DMS 273 (cell line): ENCODE data around the gene PLCH2.

ENCODE experiments used
- DNase-seq: peaks from one replicate; lab custom pipeline; 2025; ENCODE audit not compliant: unreplicated experiment; lab: John Stamatoyannopoulos, UW

Gene PLCH2

GRCh38 chr1:2525920-2526823 is 50.1 kb downstream of the PLCH2 start, which contains the start of gene PANK4:
TSS of gene PANK4 (minus strand) at chr1:2526596. CDS start at chr1:2526587, 9 bp downstream.
- DNase-seq: peak; percentile 98

- DNase-seq: peak; percentile 79
Measured at GRCh38 chr1:2526824-2527555, 50.9 kb downstream of the PLCH2 start.

GRCh38 chr1:2527556-2527860 is 51.4 kb downstream of the PLCH2 start:
- no peak for DNase-seq

DNA sequence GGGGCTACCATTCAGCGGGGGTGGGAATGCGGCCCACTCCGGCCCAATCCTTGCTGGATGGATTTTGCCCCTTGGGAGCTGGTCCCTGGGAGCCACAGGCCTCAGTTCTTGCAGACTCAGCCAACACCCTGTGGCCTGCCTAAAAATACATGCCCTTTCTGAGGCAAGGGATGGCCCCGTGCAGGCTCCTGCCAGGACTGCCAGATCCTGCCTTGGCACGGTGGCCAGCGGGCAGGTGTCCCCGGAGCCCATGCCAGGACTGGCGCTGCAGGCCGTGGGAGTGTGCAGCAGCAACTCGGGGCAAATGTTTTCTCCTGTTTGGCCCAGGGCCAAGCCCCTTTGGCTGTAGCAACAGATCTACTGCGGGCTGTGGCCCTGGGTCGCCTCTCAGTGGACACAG is 51.9 kb downstream of the PLCH2 start:
- DNase-seq: peak; percentile 37

DNA sequence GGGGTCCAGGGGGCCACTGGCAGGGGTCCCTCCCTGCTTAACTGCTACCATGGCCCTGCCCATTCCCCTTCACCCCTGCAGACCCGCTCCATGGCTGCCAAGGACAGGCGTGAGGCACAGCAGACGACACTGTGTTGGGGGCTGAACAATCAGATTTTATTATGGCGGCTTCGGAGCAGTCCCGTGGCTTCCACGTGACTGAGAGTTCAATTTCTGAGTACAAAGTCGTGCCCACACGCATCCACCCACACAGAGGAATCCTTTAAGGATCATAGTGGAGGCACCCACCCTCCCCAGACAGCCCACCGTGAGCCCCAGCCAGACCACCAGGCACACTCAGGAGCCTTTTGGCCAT is 52.5 kb downstream of the PLCH2 start:
- DNase-seq: no peak

- DNase-seq: peak; percentile 62
Measured at GRCh38 chr1:2528966-2529783, 53.1 kb downstream of the PLCH2 start.

GRCh38 chr1:2529784-2530512 is 53.9 kb downstream of the PLCH2 start, which contains the start of gene HES5:
TSS of gene HES5 (minus strand) at chr1:2530263. CDS start at chr1:2530164, 99 bp downstream.
- peak; percentile 72 for DNase-seq

DNA sequence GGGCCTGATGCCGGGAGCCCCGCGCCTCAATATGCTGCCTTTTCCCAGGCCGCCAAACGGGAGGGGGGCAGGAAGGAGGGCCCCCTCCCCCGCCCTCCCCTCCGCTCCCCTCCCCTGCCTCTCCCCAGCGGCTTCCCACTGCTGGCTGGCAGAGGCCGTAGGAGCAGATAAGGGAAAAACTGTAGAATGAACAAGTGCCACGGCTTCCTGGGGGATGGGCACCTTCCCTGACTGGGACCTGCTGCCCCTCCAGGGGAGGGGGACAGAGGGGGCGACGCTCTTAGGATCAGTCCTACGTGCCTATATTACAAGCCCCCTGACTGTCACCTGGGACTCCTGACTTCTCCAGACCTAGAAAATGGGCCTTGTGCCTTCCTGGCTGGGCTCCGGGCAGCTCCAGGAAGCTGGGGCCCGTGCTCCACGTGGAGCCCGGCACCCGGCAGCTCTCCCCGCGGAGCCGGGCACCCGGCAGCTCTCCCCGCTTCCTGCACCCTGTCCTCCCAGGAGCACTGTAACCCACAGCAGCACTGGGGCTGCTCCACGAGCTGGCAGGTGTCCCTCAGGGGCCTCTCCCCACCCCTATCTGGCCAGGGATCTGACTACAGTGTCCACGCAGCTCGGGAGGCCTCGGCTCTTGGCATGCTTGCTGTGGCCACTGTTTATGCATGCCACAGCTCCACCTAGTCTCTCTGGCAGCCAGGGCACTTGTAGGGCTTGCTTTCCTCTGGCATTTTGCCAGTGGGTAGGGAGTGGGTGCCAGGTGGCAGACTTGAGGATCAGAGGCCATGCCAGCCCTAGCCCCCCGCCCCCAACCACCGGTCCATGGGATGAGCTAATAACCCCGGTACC is 54.6 kb downstream of the PLCH2 start:
- DNase-seq: peak; percentile 84

- peak; percentile 68 for DNase-seq
Measured at GRCh38 chr1:2532485-2533160, 56.5 kb downstream of the PLCH2 start.

DNA sequence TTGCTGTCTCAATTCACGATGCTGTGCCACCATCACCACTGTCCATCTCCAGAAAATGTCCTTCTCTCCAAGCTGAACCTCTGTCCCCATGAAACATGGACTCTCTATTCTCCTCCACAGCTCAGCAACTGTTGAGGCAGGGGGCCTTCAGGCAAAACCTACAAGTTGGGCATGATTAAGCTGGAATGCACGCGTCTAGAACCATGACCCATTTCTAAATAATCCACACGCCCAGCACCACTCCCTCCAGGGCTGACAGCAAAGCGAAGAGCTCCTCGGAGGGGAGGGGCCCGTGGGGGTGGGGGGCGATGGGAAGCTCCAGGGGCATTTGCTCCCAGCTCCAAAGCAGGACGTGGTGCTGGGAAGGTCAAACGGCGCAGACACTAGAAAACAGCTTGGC is 57.3 kb downstream of the PLCH2 start:
- DNase-seq: no peak

- DNase-seq: no peak
Measured at GRCh38 chr1:2534315-2534686, 58.2 kb downstream of the PLCH2 start.

DNA sequence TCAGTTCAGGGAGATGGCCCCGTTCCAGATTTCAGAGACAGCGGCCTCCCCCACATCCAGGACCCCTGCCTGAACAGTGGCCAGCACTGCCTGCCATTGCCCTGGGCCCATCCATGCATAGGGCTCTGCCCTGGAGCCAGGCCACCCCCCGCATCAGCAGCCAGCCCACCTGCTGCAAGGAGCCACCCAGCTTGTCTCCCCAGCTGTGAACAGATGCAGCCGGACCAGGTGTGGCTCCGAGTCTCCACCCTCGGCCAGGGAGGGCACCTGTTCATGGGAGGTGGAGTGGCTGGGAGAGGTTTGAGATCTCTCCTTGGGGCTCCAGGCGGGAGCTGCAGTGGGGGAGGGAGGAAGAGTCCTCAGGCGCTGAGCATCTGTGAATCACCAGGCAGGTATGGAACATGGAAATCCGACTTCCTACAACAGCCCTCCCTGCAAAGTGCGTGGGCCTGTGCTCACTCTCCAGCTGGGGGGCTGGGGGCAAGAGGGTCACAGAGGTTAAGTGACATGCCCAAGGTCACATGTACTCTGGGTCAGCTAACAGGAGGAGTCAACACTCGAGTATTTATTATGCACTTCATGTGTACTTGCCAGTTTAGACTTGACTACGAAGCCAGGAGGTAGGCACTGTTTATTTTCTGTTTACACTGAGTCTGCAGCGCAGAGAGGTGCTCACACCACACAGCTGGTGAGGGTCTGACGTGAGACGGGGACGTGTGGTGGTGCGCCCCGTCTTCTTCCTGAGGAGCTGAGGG is 58.8 kb downstream of the PLCH2 start:
- DNase-seq: peak; percentile 37

GRCh38 chr1:2535455-2535854 is 59.4 kb downstream of the PLCH2 start:
- no peak for DNase-seq

DNA sequence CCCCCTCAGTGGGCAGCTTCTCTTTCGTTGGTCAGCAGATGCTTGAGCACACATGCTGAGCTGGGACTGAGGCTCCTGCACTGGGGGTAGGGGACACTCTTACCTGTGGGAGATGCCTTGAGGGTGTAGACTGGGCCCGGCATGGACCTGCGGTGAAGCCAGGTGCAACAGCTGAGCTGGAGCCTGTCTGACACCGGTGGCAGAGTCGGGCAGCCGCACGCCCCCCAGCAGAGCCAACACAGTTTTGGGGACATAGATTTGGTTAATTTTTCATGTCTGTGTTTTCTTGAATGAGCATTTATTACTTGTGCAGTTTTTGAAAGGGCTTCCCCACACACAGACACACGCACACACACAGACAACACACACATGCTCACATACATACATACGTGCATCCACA is 59.9 kb downstream of the PLCH2 start:
- DNase-seq: no peak

DNA sequence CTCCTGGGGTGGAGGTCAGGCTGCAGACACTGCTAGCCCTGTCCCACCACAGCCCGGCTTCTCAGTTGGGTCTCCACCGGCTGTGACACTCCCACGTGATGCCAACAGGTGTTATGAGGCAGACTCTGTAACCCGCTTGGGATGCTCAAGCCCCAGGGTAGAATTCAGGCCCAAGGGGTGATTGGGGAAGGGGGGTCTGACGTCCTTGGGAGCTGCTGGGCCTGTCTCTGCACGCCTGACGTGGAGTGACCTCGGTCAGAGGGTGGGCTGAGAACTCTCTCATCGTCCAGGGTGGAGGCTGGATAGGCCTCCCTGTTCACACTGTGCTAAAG is 61.7 kb downstream of the PLCH2 start:
- peak; percentile 45 for DNase-seq

- DNase-seq: no peak
Measured at GRCh38 chr1:2538376-2538775, 62.3 kb downstream of the PLCH2 start.

DNA sequence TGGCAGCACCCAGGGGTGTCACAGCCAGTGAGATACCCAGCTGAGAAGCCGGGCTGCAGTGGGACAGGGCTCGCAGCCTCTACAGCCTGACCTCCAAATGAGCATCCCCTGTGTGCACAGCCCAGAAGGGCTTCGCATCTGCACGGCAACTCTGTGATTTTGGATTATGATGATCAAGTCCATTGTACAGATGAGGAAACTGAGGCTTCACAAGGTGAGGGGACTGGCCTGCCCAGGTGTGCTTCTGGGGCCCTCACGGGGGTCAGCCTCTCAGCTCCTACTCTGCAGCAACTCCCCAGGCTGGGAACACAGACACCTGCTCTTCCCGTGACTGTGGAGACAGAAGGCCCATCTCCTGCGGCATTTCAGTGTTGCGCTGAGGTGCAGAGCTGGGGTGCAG is 62.8 kb downstream of the PLCH2 start:
- DNase-seq: no peak

DNA sequence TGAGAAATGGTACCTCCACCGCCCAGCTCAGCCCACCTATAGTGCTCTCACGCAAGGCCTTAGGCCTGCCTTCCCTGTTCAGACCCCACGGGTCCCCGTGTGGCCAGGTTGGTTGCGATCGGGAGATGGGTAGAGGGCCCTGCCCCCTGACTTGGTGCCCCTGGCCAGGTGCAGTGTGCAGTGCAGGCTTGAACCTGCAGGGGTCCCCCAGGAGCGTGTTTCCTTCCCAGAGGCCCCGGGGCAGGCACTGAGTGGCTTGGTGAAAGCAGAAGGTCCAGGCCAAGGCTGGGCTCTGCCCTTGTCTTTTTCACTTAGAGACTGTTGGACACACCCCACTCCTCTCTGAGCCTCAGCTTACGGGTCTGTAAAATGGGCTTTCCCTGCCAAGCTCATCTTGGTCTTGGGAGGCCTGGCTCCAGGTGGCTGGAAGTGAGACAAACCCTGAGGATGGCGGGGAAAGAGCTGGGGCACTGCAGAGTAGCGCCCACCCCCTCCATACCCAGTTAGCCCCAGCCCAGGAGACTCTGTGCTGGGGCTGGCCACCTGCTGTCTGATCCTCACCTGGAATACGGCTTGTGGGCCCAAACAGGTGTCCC is 63.3 kb downstream of the PLCH2 start:
- peak; percentile 48 for DNase-seq
